Astrocyte (in vitro differentiated cells and primary cell): ENCODE data around the gene MYOM3.

ENCODE experiments used
- CTCF ChIP-seq: IDR thresholded peaks from 2 replicates; pipeline ENCODE4 v1.5.1; 2011; ENCODE audit warnings: low read depth, mild to moderate bottlenecking, inconsistent platforms, low read length, moderate library complexity; ENCODE audit not compliant: insufficient read depth
- EZH2 ChIP-seq: IDR thresholded peaks from 2 replicates; pipeline ENCODE4 v1.6.1; 2012; ENCODE audit warnings: mild to moderate bottlenecking, low read length, inconsistent platforms; ENCODE audit not compliant: insufficient read depth

- no peak for TF ChIP-seq EZH2
- no peak for TF ChIP-seq CTCF
Observed at GRCh38 chr1:24062221-24062620, 49.7 kb downstream of the MYOM3 start.
